Naive B cell (primary cell): ENCODE measurements around the gene PCGF5. TPM values are rescaled to one million over a fixed set of nuclear protein-coding genes. Genes with fewer than 3 reads are reported as not detected.
"Not testable (repeated sequence)": the region's sequence is repeated elsewhere in the genome, so short reads cannot be mapped to it uniquely, and the experiment has no call there.

ENCODE experiments used
- ATAC-seq, 2 donors: fragments of 150-1000 bp; cut with Tn5 transposase; 2 replicates each; pipeline ENCODE4 v1.10.0; 2021; ENCODE audit warnings: low read depth in 2 of 2, mild to moderate bottlenecking in 2 of 2, moderate library complexity in 2 of 2
- DNase-seq: peaks from one replicate; pipeline ENCODE4 v3.0.0; 2022
- H3K27ac Mint-ChIP-seq, 6 donors: one replicate each; pipeline ENCODE4 v1.8.0; 2020 to 2022; ENCODE audit warnings: mild to moderate bottlenecking in 6 of 6, mixed read lengths in 6 of 6, moderate library complexity in 5 of 6, inconsistent platforms in 2 of 6
- H3K27me3 Mint-ChIP-seq, 3 donors: one replicate each; pipeline ENCODE4 v1.8.0; 2021 to 2022; ENCODE audit warnings: mixed read lengths in 3 of 3, mild to moderate bottlenecking in 1 of 3
- H3K36me3 Mint-ChIP-seq, 2 donors: one replicate each; pipeline ENCODE4 v1.8.0; 2020 to 2022; ENCODE audit warnings: mixed read lengths in 2 of 2, inconsistent platforms in 1 of 2, mild to moderate bottlenecking in 1 of 2
- H3K4me1 Mint-ChIP-seq, 3 donors: one replicate each; pipeline ENCODE4 v1.8.0; 2020 to 2022; ENCODE audit warnings: mixed read lengths in 3 of 3, inconsistent platforms in 1 of 3, mild to moderate bottlenecking in 1 of 3, moderate library complexity in 1 of 3
- H3K4me3 Mint-ChIP-seq, 8 donors: one replicate each; pipeline ENCODE4 v1.8.0; 2020 to 2022; ENCODE audit warnings: mild to moderate bottlenecking in 8 of 8, mixed read lengths in 8 of 8, moderate library complexity in 8 of 8, inconsistent platforms in 2 of 8
- H3K9me3 Mint-ChIP-seq, 7 donors: one replicate each; pipeline ENCODE4 v1.8.0; 2020 to 2022; ENCODE audit warnings: mixed read lengths in 7 of 7, mild to moderate bottlenecking in 5 of 7, inconsistent platforms in 2 of 7, moderate library complexity in 1 of 7
- polyA plus RNA-seq, 6 donors: library from polyadenylated mRNA; unstranded; fragments of 300-500 nt; fragmentation: Illumina TruSeq; gene quantifications; one replicate each; pipeline ENCODE4 v1.2.3, GENCODE V29; 2021; ENCODE audit warnings: low read depth in 6 of 6

Gene PCGF5
- polyA plus RNA-seq, 6 donors from 2014 or later, result 87.8 to 137 (median 112) TPM

GRCh38 chr10:91253300-91253699 is 32.8 kb downstream of the PCGF5 start:
- peaks cover 0 to 2% (median 0%) of the 10 kb centered on the region in 3 donors for H3K4me1 Mint-ChIP-seq
- peak overlapping the region in 1 of 8 donors; percentile 29 for H3K4me3 Mint-ChIP-seq
- H3K27me3 Mint-ChIP-seq, result no peaks in the 10 kb centered on the region
- no peak for DNase-seq
- no peak for ATAC-seq
- H3K9me3 Mint-ChIP-seq, result peaks cover 0 to 6% (median 0%) of the 10 kb centered on the region in 7 donors
- H3K36me3 Mint-ChIP-seq, result peaks cover 42 to 52% of the 10 kb centered on the region in 2 donors
- H3K27ac Mint-ChIP-seq, result peak overlapping the region in 2 of 6 donors; percentile 42 to 44

- Mint-ChIP-seq H3K27ac (peak overlapping the region in 1 of 6 donors; percentile 79), H3K4me3 (no peak overlapping the region), H3K9me3 (peaks cover 0 to 6% (median 0%) of the 10 kb centered on the region in 7 donors), H3K4me1 (no peaks in the 10 kb centered on the region), H3K27me3 (no peaks in the 10 kb centered on the region), H3K36me3 (peaks cover 46 to 62% of the 10 kb centered on the region in 2 donors)
- DNase-seq (no peak), ATAC-seq (no peak)
These were observed 36.8 kb downstream of the PCGF5 start for GRCh38 chr10:91257310-91257709.

GRCh38 chr10:91260417-91260816 is 40.0 kb downstream of the PCGF5 start:
- not testable (repeated sequence) for H3K9me3 Mint-ChIP-seq, H3K4me1 Mint-ChIP-seq, H3K4me3 Mint-ChIP-seq, H3K27me3 Mint-ChIP-seq, H3K27ac Mint-ChIP-seq, DNase-seq, ATAC-seq
- peaks cover 32 to 40% of the 10 kb centered on the region in 2 donors for H3K36me3 Mint-ChIP-seq

- Mint-ChIP-seq H3K4me1 (peaks cover 0 to 5% (median 0%) of the 10 kb centered on the region in 3 donors), H3K4me3 (no peak overlapping the region), H3K27ac (no peak overlapping the region), H3K36me3 (peaks cover 9 to 13% of the 10 kb centered on the region in 2 donors), H3K9me3 (no peaks in the 10 kb centered on the region), H3K27me3 (no peaks in the 10 kb centered on the region)
- DNase-seq, result no peak
- no peak for ATAC-seq
These were observed 51.4 kb downstream of the PCGF5 start for GRCh38 chr10:91271886-91272285.

GRCh38 chr10:91284486-91285090 is 64.1 kb downstream of the PCGF5 start:
- no peaks in the 10 kb centered on the region for H3K36me3 Mint-ChIP-seq
- H3K27me3 Mint-ChIP-seq, result no peaks in the 10 kb centered on the region
- ATAC-seq, result no peak
- DNase-seq, result no peak
- no peak overlapping the region for H3K27ac Mint-ChIP-seq
- H3K4me1 Mint-ChIP-seq, result peaks cover 0 to 4% (median 0%) of the 10 kb centered on the region in 3 donors
- no peaks in the 10 kb centered on the region for H3K9me3 Mint-ChIP-seq
- H3K4me3 Mint-ChIP-seq, result no peak overlapping the region

- Mint-ChIP-seq H3K9me3 (no peaks in the 10 kb centered on the region), H3K27me3 (peaks cover 0 to 8% (median 0%) of the 10 kb centered on the region in 3 donors), H3K36me3 (no peaks in the 10 kb centered on the region), H3K27ac (no peak overlapping the region), H3K4me3 (no peak overlapping the region), H3K4me1 (peaks cover 0 to 4% (median 0%) of the 10 kb centered on the region in 3 donors)
- DNase-seq (no peak), ATAC-seq (no peak)
These were observed 66.1 kb downstream of the PCGF5 start for GRCh38 chr10:91286572-91286971.

- Mint-ChIP-seq H3K4me3 (no peak overlapping the region), H3K4me1 (peaks cover 0 to 4% (median 0%) of the 10 kb centered on the region in 3 donors), H3K36me3 (no peaks in the 10 kb centered on the region), H3K9me3 (no peaks in the 10 kb centered on the region), H3K27me3 (peaks cover 0 to 11% (median 0%) of the 10 kb centered on the region in 3 donors), H3K27ac (no peak overlapping the region)
- no peak for DNase-seq
- peak in 1 of 2 donors; percentile 16 for ATAC-seq
These were observed 66.8 kb downstream of the PCGF5 start for GRCh38 chr10:91287276-91287675.

GRCh38 chr10:91287912-91288311 is 67.4 kb downstream of the PCGF5 start:
- Mint-ChIP-seq H3K27me3 (peaks cover 0 to 11% (median 0%) of the 10 kb centered on the region in 3 donors), H3K4me1 (peaks cover 0 to 4% (median 0%) of the 10 kb centered on the region in 3 donors), H3K27ac (no peak overlapping the region), H3K36me3 (no peaks in the 10 kb centered on the region), H3K9me3 (no peaks in the 10 kb centered on the region), H3K4me3 (no peak overlapping the region)
- ATAC-seq, result no peak
- no peak for DNase-seq

- no peaks in the 10 kb centered on the region for H3K9me3 Mint-ChIP-seq
- peak overlapping the region in 1 of 6 donors; percentile 3 for H3K27ac Mint-ChIP-seq
- peaks cover 0 to 16% (median 7%) of the 10 kb centered on the region in 3 donors for H3K27me3 Mint-ChIP-seq
- peaks cover 0 to 4% (median 0%) of the 10 kb centered on the region in 3 donors for H3K4me1 Mint-ChIP-seq
- DNase-seq (no peak), ATAC-seq (no peak)
- no peaks in the 10 kb centered on the region for H3K36me3 Mint-ChIP-seq
- no peak overlapping the region for H3K4me3 Mint-ChIP-seq
These were observed 68.8 kb downstream of the PCGF5 start for GRCh38 chr10:91289305-91289704.

GRCh38 chr10:91290607-91291006 is 70.1 kb downstream of the PCGF5 start:
- no peak for ATAC-seq
- H3K4me1 Mint-ChIP-seq, result peaks cover 0 to 4% (median 0%) of the 10 kb centered on the region in 3 donors
- H3K4me3 Mint-ChIP-seq, result no peak overlapping the region
- H3K27me3 Mint-ChIP-seq, result peaks cover 2 to 16% (median 7%) of the 10 kb centered on the region in 3 donors
- no peak overlapping the region for H3K27ac Mint-ChIP-seq
- H3K36me3 Mint-ChIP-seq, result no peaks in the 10 kb centered on the region
- DNase-seq, result no peak
- H3K9me3 Mint-ChIP-seq, result no peaks in the 10 kb centered on the region

GRCh38 chr10:91294134-91294906 is 73.9 kb downstream of the PCGF5 start:
- no peaks in the 10 kb centered on the region for H3K9me3 Mint-ChIP-seq
- H3K4me1 Mint-ChIP-seq, result peaks cover 8 to 11% (median 9%) of the 10 kb centered on the region in 3 donors
- DNase-seq (no peak), ATAC-seq (no peak)
- no peaks in the 10 kb centered on the region for H3K36me3 Mint-ChIP-seq
- peaks cover 7 to 29% (median 15%) of the 10 kb centered on the region in 3 donors for H3K27me3 Mint-ChIP-seq
- peak overlapping the region in 1 of 6 donors; percentile 13 for H3K27ac Mint-ChIP-seq
- no peak overlapping the region for H3K4me3 Mint-ChIP-seq

- DNase-seq, result no peak
- H3K9me3 Mint-ChIP-seq, result no peaks in the 10 kb centered on the region
- ATAC-seq, result no peak
- H3K4me3 Mint-ChIP-seq, result no peak overlapping the region
- H3K27me3 Mint-ChIP-seq, result peaks cover 7 to 29% (median 15%) of the 10 kb centered on the region in 3 donors
- no peak overlapping the region for H3K27ac Mint-ChIP-seq
- no peaks in the 10 kb centered on the region for H3K36me3 Mint-ChIP-seq
- peaks cover 8 to 11% (median 9%) of the 10 kb centered on the region in 3 donors for H3K4me1 Mint-ChIP-seq
These were observed 74.9 kb downstream of the PCGF5 start for GRCh38 chr10:91295346-91295745.

- H3K27ac Mint-ChIP-seq, result no peak overlapping the region
These were observed 76.0 kb downstream of the PCGF5 start for GRCh38 chr10:91296471-91296870.

More at GRCh38 chr10:91296471-91296870, 76.0 kb downstream of the PCGF5 start:
- Mint-ChIP-seq H3K9me3 (no peaks in the 10 kb centered on the region), H3K4me3 (no peak overlapping the region), H3K4me1 (peaks cover 8 to 11% (median 9%) of the 10 kb centered on the region in 3 donors), H3K36me3 (no peaks in the 10 kb centered on the region), H3K27me3 (peaks cover 7 to 23% (median 15%) of the 10 kb centered on the region in 3 donors)
- DNase-seq (no peak), ATAC-seq (no peak)
